ENCODE results near the gene DENND10. TPM values are rescaled to one million over a fixed set of nuclear protein-coding genes. Genes with fewer than 3 reads are reported as not detected.

Gene DENND10
- total RNA-seq, 1 experiment from 2014 or later: 60.6 TPM

GRCh38 chr10:119112056-119112455, 8.1 kb downstream of the DENND10 start:
- DNase-seq (ENCODE audit: low spot score) (no peak), ATAC-seq (no peak)
- ChIA-PET CTCF (interaction anchor here (1.3 kb wide), 1 partner anchor 87 kb away, joined by 3 read pairs; no protein-coding TSS in a partner anchor), POLR2A (no interaction called here)
- no peak for TF ChIP-seq CREB1 (CRISPR knock-in tag; IDR thresholded peaks at IDR 0.05)
- no peak for TF ChIP-seq NR3C1 (CRISPR knock-in tag; conservative IDR thresholded peaks at IDR 0.05; ENCODE audit: low read depth)
- no peak for TF ChIP-seq ZBTB21 (CRISPR knock-in tag; IDR thresholded peaks at IDR 0.05; ENCODE audit: borderline replicate concordance)
- no peak for TF ChIP-seq PRRX2 (CRISPR knock-in tag; IDR thresholded peaks at IDR 0.05)
- TF ChIP-seq FOXJ3 (CRISPR knock-in tag; IDR thresholded peaks at IDR 0.05; ENCODE audit: borderline replicate concordance): no peak
- TF ChIP-seq E2F1 (CRISPR knock-in tag; IDR thresholded peaks at IDR 0.05): no peak
- no peak for TF ChIP-seq AFF4 (CRISPR knock-in tag; IDR thresholded peaks at IDR 0.05; ENCODE audit: borderline replicate concordance)
- TF ChIP-seq ZBTB43 (CRISPR knock-in tag; IDR thresholded peaks at IDR 0.05): no peak
- TF ChIP-seq ATF6 (CRISPR knock-in tag; IDR thresholded peaks at IDR 0.05): no peak
- no peak for TF ChIP-seq E2F4 (CRISPR knock-in tag; IDR thresholded peaks at IDR 0.05; ENCODE audit: borderline replicate concordance, low read depth)
- TF ChIP-seq MYBL2 (CRISPR knock-in tag; IDR thresholded peaks at IDR 0.05): no peak
- no peak for TF ChIP-seq NFE2L1 (CRISPR knock-in tag; IDR thresholded peaks at IDR 0.05)
- TF ChIP-seq ARID4B (CRISPR knock-in tag; IDR thresholded peaks at IDR 0.05; ENCODE audit: borderline replicate concordance): no peak
- no peak for TF ChIP-seq HMGA2 (CRISPR knock-in tag; IDR thresholded peaks at IDR 0.05)
- no peak for TF ChIP-seq ZNF281 (CRISPR knock-in tag; IDR thresholded peaks at IDR 0.05)
- no peaks in the 10 kb centered on the region for H3K9me3 Mint-ChIP-seq
- no peak overlapping the region for H3K4me3 Mint-ChIP-seq
- H3K27me3 Mint-ChIP-seq (ENCODE audit: low read depth): no peaks in the 10 kb centered on the region
- peaks cover 52% of the 10 kb centered on the region for H3K36me3 Mint-ChIP-seq
- H3K4me1 Mint-ChIP-seq: no peaks in the 10 kb centered on the region
- no peak overlapping the region for H3K27ac Mint-ChIP-seq
